Aorta (tissue), 5 donors: ENCODE data around the gene ACP5. TPM values are rescaled to one million over a fixed set of nuclear protein-coding genes. Genes with fewer than 3 reads are reported as not detected.
A peak's percentile ranks its signal among the peaks of the same experiment; 100 is the strongest.
"Not testable (repeated sequence)": the region's sequence is repeated elsewhere in the genome, so short reads cannot be mapped to it uniquely, and the experiment has no call there.

ENCODE experiments used
- ATAC-seq: fragments of 200-7000 bp; cut with Tn5 transposase; one replicate; pipeline ENCODE4 v1.9.1; 2022; ENCODE audit warnings: moderate library complexity; ENCODE audit not compliant: low FRiP score
- DNase-seq, 2 donors: peaks; one replicate each; pipeline ENCODE4 v3.0.0-alpha.2; 2020
- H3K27ac ChIP-seq, 2 donors: one replicate each; pipeline ENCODE4 v1.5.1; 2013; ENCODE audit warnings: low read length in 2 of 2, mild to moderate bottlenecking in 2 of 2, moderate library complexity in 2 of 2, control low read depth in 1 of 2, inconsistent platforms in 1 of 2, low read depth in 1 of 2
- H3K27me3 ChIP-seq, 2 donors: one replicate each; pipeline ENCODE4 v1.6.1; 2013; ENCODE audit warnings: control low read depth in 1 of 2, low read length in 1 of 2, mild to moderate bottlenecking in 1 of 2, moderate library complexity in 1 of 2; ENCODE audit not compliant: insufficient read depth in 2 of 2, control insufficient read depth in 1 of 2
- H3K36me3 ChIP-seq, 2 donors: one replicate each; pipeline ENCODE4 v1.6.1; 2013; ENCODE audit warnings: control low read depth in 1 of 2, low read length in 1 of 2, mild to moderate bottlenecking in 1 of 2; ENCODE audit not compliant: insufficient read depth in 2 of 2, control insufficient read depth in 1 of 2
- H3K4me1 ChIP-seq, 2 donors: one replicate each; pipeline ENCODE4 v1.6.1; 2013; ENCODE audit warnings: low read length in 2 of 2, control low read depth in 1 of 2, mild to moderate bottlenecking in 1 of 2, moderate library complexity in 1 of 2; ENCODE audit not compliant: insufficient read depth in 2 of 2, control insufficient read depth in 1 of 2
- H3K4me3 ChIP-seq, 2 donors: one replicate each; pipeline ENCODE4 v1.5.1; 2013; ENCODE audit warnings: low read length in 2 of 2, control low read depth in 1 of 2, mild to moderate bottlenecking in 1 of 2
- H3K9me3 ChIP-seq: one replicate; pipeline ENCODE4 v1.6.1; 2013; ENCODE audit warnings: mild to moderate bottlenecking, low read length; ENCODE audit not compliant: control insufficient read depth
- WGBS, 2 donors: extraction: QIAGEN DNeasy Blood & Tissue Kit; methylation state at CpG; one replicate each; pipeline ENCODE4 v1.1.7; 2013; 5-methylcytosine and 5-hydroxymethylcytosine counted together
- intact Hi-C, 2 donors: fragments of 100-400 bp; cut with DNase I; formaldehyde crosslinking; loops; one replicate each; pipeline versions ENCODE4 v1.14.2 to v1.15.0; 2022
- long read RNA-seq, 2 donors: library from polyadenylated mRNA; unstranded; transcript quantifications; one replicate each; pipeline ENCODE4 v2.0.0, GENCODE V29; 2020 to 2021
- polyA plus RNA-seq, 2 donors: library from polyadenylated mRNA; stranded (reverse); fragments of 200-250 nt; gene quantifications; one replicate each; pipeline ENCODE4 v1.2.3, GENCODE V29; 2013
- total RNA-seq, 2 donors: library from RNA; stranded (reverse); fragmentation: NEBNext Ultra II Directional; extraction: Animal tissue kit (Norgen Biotek cat#: 25700); gene quantifications; one replicate each; pipeline ENCODE4 v1.2.1, GENCODE V29; 2021
- donor health status: healthy with polysubstance abuse.
- donor health status: Bipolar disorder and iron deficiency.
- donor health status: DM: no; HTN: no; CAD: no.
- donor health status: DM: no; HTN: no; CAD: no.
- donor health status: DM: yes; HTN: yes; CAD: no.

ACP5 gene
- total RNA-seq, result 10 to 100 TPM; 12.6 to 13.1 TPM
- 10 to 100 TPM in 1 of 2 donors, 1 to 10 TPM in 1; 5.2 to 45.3 TPM for polyA plus RNA-seq
- long read RNA-seq, donor 1, transcript ACP5-201 (7 exons, 1,630 nt), result minor isoform, 5 of 31 reads
- long read RNA-seq, donor 1, transcript ACP5-213 (5 exons, 1,381 nt), result major isoform, 20 of 31 reads
- long read RNA-seq, donor 1, partial matches to known transcripts, result 2 of 31 reads
- long read RNA-seq, donor 1, other reads (novel, unspliced or antisense), result 2 of 31 reads
- long read RNA-seq, donor 2, partial matches to known transcripts, result 2 of 3 reads
- long read RNA-seq, donor 2, other reads (novel, unspliced or antisense), result 0 of 3 reads

DNA sequence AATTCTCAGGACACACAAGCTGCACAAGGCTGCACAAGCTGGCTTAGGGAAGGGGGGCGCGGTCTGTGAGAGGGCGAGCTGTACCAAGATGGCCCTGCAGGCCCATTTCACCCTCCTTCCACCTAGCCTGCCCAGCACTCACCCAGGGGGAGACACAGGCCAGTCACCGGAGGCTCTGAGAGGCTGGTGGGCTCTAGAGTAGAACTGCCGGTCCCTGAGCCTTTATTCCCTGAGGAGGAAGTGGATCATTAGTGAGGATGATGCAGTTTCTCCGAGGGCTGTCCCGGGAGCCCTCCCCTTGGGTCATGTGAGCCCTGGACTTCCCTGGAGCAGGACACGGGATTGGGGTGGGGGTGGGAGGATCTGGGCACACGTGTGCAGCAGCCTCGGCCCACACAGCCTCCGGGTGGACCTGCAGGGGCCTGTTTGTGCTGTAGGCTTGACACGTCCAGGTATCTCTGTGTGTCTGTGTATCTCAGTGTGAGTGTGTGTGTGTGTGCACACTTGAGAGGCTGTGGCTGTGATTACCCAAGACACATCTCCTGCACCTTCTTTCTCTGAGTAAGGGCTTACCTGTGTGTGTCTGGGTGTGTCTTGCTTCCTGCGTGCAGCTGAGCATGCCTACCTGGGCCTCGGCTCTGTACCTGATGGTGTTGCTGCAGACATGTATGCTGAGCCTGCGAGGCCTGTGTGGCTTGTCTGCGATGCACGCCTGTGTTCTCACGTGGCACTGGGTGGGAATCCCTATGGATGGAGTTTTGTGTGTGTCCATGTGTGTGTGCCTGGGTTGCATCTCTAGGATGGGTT is at the start of gene ACP5:
TSS of gene ACP5 (minus strand) at position 195 of the 807 bp plus-strand sequence. CDS start 328 bp downstream, outside the sequence.
- H3K9me3 ChIP-seq, result no peaks in the 10 kb centered on the region
- no peak within 1 kb of the TSS for H3K4me3 ChIP-seq
- no peaks in the 10 kb centered on the region for H3K36me3 ChIP-seq
- no peaks in the 10 kb centered on the region for H3K27me3 ChIP-seq
- intact Hi-C loops, result no loop called here
- WGBS, 2 donors, result 76 to 78% methylated on average over 18 of the region's 18 CpGs
- DNase-seq (peak in 1 of 2 donors; percentile 63), ATAC-seq (no peak)
- H3K4me1 ChIP-seq, result no peaks in the 10 kb centered on the region
- no peak within 1 kb of the TSS for H3K27ac ChIP-seq

DNA sequence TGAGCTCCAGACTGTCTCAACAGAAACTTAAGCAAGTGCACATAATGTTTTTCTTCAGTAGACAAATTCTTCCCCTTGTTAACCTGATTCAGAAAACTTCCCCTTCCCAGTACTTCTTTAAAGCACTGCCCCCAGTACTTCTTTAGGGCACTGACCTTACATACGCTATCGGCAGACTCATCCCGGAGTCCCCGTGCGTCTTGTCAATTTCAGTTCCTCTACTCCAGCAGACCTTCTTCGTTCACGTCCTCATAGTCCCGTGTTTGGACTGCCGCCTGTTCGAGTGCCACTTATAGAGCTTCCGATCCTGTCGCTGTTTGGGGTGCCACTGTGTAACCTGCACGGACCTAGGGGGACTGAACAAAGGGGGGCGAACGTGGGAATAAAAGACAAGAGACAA is 48.8 kb upstream of the ACP5 start:
- intact Hi-C loops, result no loop called here

DNA sequence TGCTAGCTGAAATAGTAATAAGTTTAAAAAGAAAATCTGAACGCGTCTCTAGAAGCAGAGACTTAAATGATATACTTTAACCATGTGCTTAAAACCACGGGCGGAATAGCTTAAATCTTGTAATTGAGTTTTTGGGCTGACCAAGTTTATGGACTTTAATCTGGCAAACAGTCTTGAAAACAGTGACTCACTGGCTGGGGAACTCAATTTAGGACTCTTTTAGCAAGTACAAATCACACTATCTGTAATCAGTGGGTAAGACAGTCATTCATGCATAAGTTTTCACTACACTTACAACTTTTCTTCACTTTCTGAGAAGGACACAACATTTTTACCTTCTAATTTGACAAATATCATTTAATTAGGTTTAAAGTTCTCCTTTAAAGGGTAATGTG is 46.6 kb upstream of the ACP5 start:
- 4% methylated on average over 4 of the region's 4 CpGs for WGBS, 2 donors
- ATAC-seq, result peak; percentile 67
- H3K36me3 ChIP-seq, result peaks cover 0 to 5% of the 10 kb centered on the region in 2 donors
- H3K4me3 ChIP-seq, result no peak overlapping the region
- H3K27me3 ChIP-seq, result no peaks in the 10 kb centered on the region
- no peaks in the 10 kb centered on the region for H3K4me1 ChIP-seq
- DNase-seq, result no peak
- no peak overlapping the region for H3K27ac ChIP-seq
- intact Hi-C loops, result no loop called here
- H3K9me3 ChIP-seq, result no peaks in the 10 kb centered on the region

More for the DNA sequence above, 48.8 kb upstream of the ACP5 start:
- H3K4me1 ChIP-seq, result no peaks in the 10 kb centered on the region
- ATAC-seq, result no peak
- whole genome bisulfite sequencing, 2 donors, result 85 to 87% methylated on average over 15 of the region's 15 CpGs
- peak in 1 of 2 donors; percentile 58 for DNase-seq
- H3K36me3 ChIP-seq, result no peaks in the 10 kb centered on the region
- H3K27me3 ChIP-seq, result no peaks in the 10 kb centered on the region
- H3K27ac ChIP-seq, result no peak overlapping the region
- H3K9me3 ChIP-seq, result no peaks in the 10 kb centered on the region
- no peak overlapping the region for H3K4me3 ChIP-seq

DNA sequence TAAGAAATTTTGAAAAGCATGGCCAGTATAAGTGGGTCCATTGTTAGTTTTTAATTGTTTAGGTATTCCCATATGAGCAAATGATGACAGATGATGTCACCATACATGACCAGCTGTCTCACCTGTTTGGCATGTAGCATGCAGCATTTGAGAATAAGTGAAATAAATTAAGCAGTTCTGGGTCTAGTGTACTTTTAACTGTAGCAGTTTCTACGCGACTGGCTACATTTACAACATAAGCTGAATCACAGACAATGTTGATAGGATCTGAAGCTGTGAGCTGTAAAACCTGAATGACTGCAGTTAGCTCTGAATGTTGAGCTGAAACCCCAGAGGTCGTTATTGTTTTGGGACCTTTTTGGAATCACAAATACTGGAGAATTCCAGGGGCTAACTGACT is 45.0 kb upstream of the ACP5 start:
- ATAC-seq, H3K36me3 ChIP-seq, intact Hi-C loops, H3K9me3 ChIP-seq, H3K27me3 ChIP-seq, H3K4me3 ChIP-seq, DNase-seq, H3K4me1 ChIP-seq, H3K27ac ChIP-seq: not testable (repeated sequence)
- WGBS, 2 donors, result 45 to 53% methylated on average over 3 of the region's 3 CpGs

DNA sequence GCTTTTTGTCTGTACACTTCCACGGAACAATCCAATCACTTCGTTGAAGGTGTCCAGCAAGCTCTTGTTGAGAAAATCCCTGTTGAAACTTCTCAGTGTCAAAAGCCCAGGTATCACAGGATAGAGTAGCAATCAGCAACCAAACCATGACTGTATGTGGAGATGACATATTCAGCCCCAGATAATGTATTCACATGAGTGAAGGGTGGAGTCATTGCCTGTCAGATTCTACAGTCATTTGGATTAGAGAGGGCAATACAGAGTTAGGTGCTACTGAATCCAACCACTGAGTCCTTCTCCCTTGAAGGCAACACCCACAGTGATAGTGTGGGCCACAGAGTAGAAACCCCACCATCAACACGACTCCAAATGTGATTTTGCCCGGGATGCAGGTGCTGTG is 43.1 kb upstream of the ACP5 start:
- no peak overlapping the region for H3K27ac ChIP-seq
- no peak for ATAC-seq
- no peak for DNase-seq
- peaks cover 10 to 13% of the 10 kb centered on the region in 2 donors for H3K36me3 ChIP-seq
- H3K4me1 ChIP-seq, result no peaks in the 10 kb centered on the region
- no peak overlapping the region for H3K4me3 ChIP-seq
- intact Hi-C loops, result no loop called here
- 71 to 72% methylated on average over 4 of the region's 4 CpGs for WGBS, 2 donors
- H3K27me3 ChIP-seq, result no peaks in the 10 kb centered on the region
- no peaks in the 10 kb centered on the region for H3K9me3 ChIP-seq

DNA sequence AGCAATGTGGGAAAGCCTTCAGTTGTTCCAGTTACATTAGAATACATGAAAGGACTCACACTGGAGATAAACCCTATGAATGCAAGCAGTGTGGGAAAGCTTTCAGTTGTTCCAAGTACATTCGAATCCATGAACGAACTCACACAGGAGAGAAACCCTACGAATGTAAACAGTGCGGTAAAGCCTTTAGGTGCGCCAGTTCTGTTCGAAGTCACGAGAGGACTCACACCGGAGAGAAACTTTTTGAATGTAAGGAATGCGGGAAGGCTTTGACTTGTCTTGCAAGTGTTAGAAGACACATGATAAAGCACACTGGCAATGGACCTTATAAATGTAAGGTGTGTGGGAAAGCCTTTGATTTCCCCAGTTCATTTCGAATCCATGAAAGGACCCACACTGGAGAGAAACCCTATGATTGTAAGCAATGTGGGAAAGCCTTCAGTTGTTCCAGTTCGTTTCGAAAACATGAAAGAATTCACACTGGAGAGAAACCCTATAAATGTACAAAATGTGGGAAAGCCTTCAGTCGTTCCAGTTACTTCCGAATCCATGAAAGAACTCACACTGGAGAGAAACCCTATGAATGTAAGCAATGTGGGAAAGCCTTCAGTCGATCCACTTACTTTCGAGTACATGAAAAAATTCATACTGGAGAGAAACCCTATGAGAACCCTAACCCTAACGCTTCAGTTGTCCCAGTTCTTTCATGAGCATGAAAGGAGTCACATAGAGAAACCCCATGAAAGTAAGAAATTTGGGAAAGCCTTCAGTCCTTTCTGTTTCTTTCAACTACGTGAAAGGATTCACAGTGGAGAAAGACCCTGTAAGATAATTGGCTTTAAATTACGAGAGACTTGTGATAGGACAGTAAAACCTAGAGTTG is 40.0 kb upstream of the ACP5 start:
- H3K4me3 ChIP-seq, result no peak overlapping the region
- H3K27me3 ChIP-seq, result no peaks in the 10 kb centered on the region
- no peaks in the 10 kb centered on the region for H3K9me3 ChIP-seq
- DNase-seq (no peak), ATAC-seq (no peak)
- H3K36me3 ChIP-seq, result peaks cover 10 to 13% of the 10 kb centered on the region in 2 donors
- WGBS, 2 donors, result 97 to 98% methylated on average over 19 of the region's 19 CpGs
- intact Hi-C loops, result no loop called here
- no peaks in the 10 kb centered on the region for H3K4me1 ChIP-seq
- H3K27ac ChIP-seq, result no peak overlapping the region

DNA sequence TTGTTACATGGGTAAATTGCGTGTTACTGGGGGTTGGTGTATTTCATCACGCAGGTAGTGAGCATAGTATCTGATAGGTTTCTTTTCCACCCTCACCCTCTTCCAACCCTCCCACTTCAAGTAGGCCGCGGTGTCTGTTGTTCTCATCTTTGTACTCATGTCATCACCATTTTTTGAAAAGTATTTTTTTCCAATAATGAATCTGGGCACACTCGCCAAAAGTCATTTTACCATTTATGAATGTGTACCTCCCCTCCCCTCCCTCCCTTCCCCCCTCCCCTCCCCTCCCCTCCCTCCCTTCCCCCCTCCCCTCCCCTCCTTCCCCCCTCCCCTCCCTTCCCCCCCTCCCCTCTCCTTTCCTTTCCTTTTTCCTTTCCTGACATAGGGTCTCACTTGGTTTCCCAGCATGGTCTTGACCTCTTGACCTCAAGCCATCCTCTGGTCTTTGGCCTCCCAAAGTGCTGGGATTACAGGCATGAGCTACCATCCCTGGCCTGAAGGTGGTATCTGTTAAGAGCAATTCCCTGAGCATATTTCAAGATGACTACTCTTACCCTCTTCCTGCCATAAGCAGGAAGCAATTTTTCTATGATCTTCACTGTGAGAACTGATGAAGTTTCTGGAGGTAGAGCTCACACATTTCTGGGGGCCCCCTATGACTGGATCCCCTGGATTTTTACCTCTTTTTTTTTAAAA is 35.5 kb upstream of the ACP5 start:
- DNase-seq (no peak), ATAC-seq (no peak)
- Histone ChIP-seq H3K4me3 (no peak overlapping the region), H3K27ac (no peak overlapping the region), H3K27me3 (no peaks in the 10 kb centered on the region), H3K9me3 (no peaks in the 10 kb centered on the region), H3K4me1 (no peaks in the 10 kb centered on the region), H3K36me3 (peaks cover 7 to 10% of the 10 kb centered on the region in 2 donors)
- intact Hi-C loops, result no loop called here
- 92 to 93% methylated on average over 5 of the region's 5 CpGs for WGBS, 2 donors

DNA sequence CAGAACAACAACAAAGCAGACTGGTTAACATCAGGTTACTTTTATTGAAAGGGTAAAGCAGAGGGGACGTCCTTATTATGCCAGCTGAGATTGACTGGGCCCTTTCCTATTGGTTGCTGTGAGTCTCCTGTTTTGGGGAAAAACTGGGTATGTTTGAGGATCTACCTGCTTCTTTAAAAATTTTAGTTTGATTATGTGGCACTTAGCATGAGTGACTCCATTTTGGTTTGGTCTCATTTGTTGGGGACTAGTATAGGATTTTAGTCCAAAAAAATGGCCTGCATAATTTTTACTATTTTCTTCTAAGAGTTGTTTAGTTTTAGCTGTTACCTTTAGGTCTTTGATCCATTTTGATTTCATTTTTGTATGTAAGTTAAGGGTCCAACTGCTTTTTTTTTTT is 34.3 kb upstream of the ACP5 start:
- H3K4me3 ChIP-seq, result no peak overlapping the region
- 93 to 100% methylated on average over 1 of the region's 1 CpG for WGBS, 2 donors
- peaks cover 1 to 5% of the 10 kb centered on the region in 2 donors for H3K36me3 ChIP-seq

More for the DNA sequence above, 34.3 kb upstream of the ACP5 start:
- no peak for ATAC-seq
- H3K27ac ChIP-seq, result no peak overlapping the region
- no peak for DNase-seq
- no peaks in the 10 kb centered on the region for H3K27me3 ChIP-seq
- intact Hi-C loops, result no loop called here
- no peaks in the 10 kb centered on the region for H3K9me3 ChIP-seq
- no peaks in the 10 kb centered on the region for H3K4me1 ChIP-seq
